ENCODE data around the gene FAM149B1. TPM values are rescaled to one million over a fixed set of nuclear protein-coding genes. Genes with fewer than 3 reads are reported as not detected.
"Not testable (repeated sequence)": the region's sequence is repeated elsewhere in the genome, so short reads cannot be mapped to it uniquely, and the experiment has no call there.

FAM149B1 gene
- 10 to 100 TPM; 12.5 to 13.4 TPM for total RNA-seq
- total RNA-seq: 20.4 to 21.4 reads per million in 2 donors

- H3K27ac Mint-ChIP-seq: peak within 1 kb of the TSS; percentile 98
- ATAC-seq: peak; percentile 95
- H3K4me1 Mint-ChIP-seq: peaks cover 31% of the 10 kb centered on the region
- peak; percentile 79 to 84 (median 80) for DNase-seq
- no peaks in the 10 kb centered on the region for H3K9me3 ChIP-seq (ENCODE audit: control insufficient read depth, low read length, poor library complexity, severe bottlenecking)
- H3K27me3 Mint-ChIP-seq: no peaks in the 10 kb centered on the region
- peaks cover 5% of the 10 kb centered on the region for H3K36me3 Mint-ChIP-seq (ENCODE audit: low read depth)
- H3K4me3 Mint-ChIP-seq: peak within 1 kb of the TSS; percentile 98
Observed at GRCh38 chr10:73167783-73168464, at the start of gene FAM149B1, which contains the start of gene ECD. TSS of gene FAM149B1 (plus strand) at chr10:73168119. CDS start at chr10:73168340, 221 bp downstream. TSS of gene ECD (minus strand) at chr10:73168008. CDS start at chr10:73163937, 4,071 bp downstream.

GRCh38 chr10:73119457-73119856 lies 48.5 kb upstream of the FAM149B1 start:
- H3K4me1 Mint-ChIP-seq: peaks cover 7% of the 10 kb centered on the region
- no peaks in the 10 kb centered on the region for H3K27me3 Mint-ChIP-seq
- DNase-seq (no peak), ATAC-seq (no peak)
- H3K36me3 Mint-ChIP-seq (ENCODE audit: low read depth): no peaks in the 10 kb centered on the region
- peak overlapping the region; percentile 32 for H3K27ac Mint-ChIP-seq
- no peaks in the 10 kb centered on the region for H3K9me3 ChIP-seq (ENCODE audit: control insufficient read depth, low read length, poor library complexity, severe bottlenecking)
- H3K4me3 Mint-ChIP-seq: no peak overlapping the region

DNA sequence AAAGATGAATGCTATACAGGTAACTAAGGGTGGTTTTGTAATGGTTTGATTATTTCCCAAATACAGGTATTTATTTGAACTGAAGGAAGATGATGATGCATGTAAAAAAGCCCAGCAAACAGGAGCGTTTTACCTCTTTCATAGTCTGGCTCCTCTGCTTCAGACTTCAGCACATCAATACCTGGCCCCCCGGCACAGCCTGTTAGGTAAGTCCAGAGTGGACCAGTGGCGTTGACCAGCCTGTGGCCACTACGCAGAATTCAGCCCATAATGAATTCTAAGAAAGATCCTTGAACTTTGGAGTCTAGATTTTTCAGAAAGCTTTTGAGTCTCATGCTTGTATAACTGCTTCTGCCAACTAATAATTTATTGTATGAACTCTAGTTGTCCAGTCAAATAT lies 48.0 kb upstream of the FAM149B1 start:
- no peaks in the 10 kb centered on the region for H3K9me3 ChIP-seq (ENCODE audit: control insufficient read depth, low read length, poor library complexity, severe bottlenecking)
- no peak overlapping the region for H3K4me3 Mint-ChIP-seq
- no peak overlapping the region for H3K27ac Mint-ChIP-seq
- DNase-seq: no peak
- no peak for ATAC-seq
- peaks cover 7% of the 10 kb centered on the region for H3K4me1 Mint-ChIP-seq
- H3K36me3 Mint-ChIP-seq (ENCODE audit: low read depth): no peaks in the 10 kb centered on the region
- H3K27me3 Mint-ChIP-seq: no peaks in the 10 kb centered on the region

DNA sequence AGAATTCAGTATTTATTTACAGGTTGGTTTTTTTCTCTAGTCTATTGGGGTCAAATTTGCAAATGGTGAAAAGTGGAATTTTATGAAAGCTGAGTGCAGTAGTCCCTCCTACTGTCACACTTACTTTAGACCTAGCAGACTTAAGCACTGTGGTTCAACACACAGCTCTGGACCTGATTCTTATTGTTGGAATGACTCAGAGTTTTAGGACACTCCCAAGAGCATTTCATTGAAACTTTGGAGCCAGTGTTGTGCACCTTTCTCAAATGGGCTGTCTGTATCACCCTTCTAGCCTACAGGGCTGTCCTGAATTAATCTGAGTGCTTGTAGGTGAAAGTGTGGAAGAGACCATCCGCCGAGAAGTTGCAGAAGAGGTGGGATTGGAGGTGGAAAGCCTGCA lies 41.6 kb upstream of the FAM149B1 start:
- H3K27ac Mint-ChIP-seq: peak overlapping the region; percentile 39
- H3K9me3 ChIP-seq (ENCODE audit: control insufficient read depth, low read length, poor library complexity, severe bottlenecking): no peaks in the 10 kb centered on the region
- DNase-seq: no peak
- H3K36me3 Mint-ChIP-seq (ENCODE audit: low read depth): peaks cover 2% of the 10 kb centered on the region
- peaks cover 3% of the 10 kb centered on the region for H3K4me1 Mint-ChIP-seq
- H3K27me3 Mint-ChIP-seq: no peaks in the 10 kb centered on the region
- no peak for ATAC-seq
- peak overlapping the region; percentile 19 for H3K4me3 Mint-ChIP-seq

DNA sequence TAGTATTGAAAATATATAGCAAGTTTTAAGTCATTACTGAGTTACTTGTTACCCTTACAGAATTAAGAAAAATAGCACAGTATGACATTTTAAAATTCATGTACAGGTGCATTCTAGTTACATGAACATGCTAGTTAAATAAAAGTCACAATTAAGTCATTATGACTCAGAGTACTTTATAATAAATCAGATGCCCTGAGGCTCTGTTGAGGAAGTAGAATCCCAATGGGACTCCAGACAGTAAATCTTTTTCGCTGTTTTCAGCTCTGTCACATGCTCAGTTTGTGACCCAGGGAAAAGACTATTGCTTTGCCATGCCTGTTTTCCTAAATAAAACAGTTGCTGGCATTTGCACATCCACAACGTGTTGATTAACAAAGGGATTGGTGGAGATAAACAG lies 36.6 kb upstream of the FAM149B1 start:
- no peaks in the 10 kb centered on the region for H3K9me3 ChIP-seq (ENCODE audit: control insufficient read depth, low read length, poor library complexity, severe bottlenecking)
- ATAC-seq (no peak), DNase-seq (no peak)
- peak overlapping the region; percentile 2 for H3K27ac Mint-ChIP-seq
- peaks cover 2% of the 10 kb centered on the region for H3K4me1 Mint-ChIP-seq
- H3K27me3 Mint-ChIP-seq: no peaks in the 10 kb centered on the region
- no peak overlapping the region for H3K4me3 Mint-ChIP-seq
- H3K36me3 Mint-ChIP-seq (ENCODE audit: low read depth): peaks cover 6% of the 10 kb centered on the region

DNA sequence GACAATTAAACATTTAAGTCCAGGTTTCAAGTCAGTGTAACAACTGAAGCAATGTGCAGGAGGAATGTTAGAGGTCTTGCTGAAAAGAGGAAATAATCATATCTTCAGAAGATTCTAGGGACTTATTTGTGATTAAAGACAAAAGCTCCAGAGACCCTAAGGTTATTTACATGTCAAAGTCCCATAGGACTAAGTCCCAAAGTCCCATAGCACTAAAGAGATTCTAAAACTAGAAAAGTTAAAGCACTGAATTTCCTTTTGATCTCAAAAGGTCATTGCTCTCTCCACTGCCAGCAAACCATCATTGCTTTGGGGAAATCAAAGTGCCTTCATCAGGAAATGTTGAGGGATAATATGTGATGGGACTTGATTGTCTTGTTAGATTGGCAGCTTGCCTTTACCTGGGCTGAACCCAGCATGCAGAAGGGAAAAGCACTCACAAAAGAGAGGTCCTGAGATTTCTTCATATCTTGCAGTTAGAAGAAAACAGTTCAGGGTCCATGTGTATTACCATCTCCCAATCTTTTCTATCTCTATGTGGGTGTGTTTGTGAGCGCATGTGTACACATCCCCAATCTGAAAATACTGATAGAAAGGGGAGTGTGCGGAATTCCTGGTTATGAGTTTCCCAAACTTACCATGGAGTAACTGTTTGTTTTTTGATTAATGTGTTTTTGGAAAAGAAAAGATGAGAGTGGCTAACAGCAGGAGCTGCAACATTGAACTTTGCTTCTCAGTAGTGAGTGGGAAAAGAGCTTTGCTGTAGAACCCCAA lies 35.8 kb upstream of the FAM149B1 start:
- H3K9me3 ChIP-seq (ENCODE audit: control insufficient read depth, low read length, poor library complexity, severe bottlenecking): no peaks in the 10 kb centered on the region
- no peak for ATAC-seq
- H3K27me3 Mint-ChIP-seq: no peaks in the 10 kb centered on the region
- peak overlapping the region; percentile 2 for H3K27ac Mint-ChIP-seq
- peaks cover 2% of the 10 kb centered on the region for H3K4me1 Mint-ChIP-seq
- no peak overlapping the region for H3K4me3 Mint-ChIP-seq
- no peak for DNase-seq
- H3K36me3 Mint-ChIP-seq (ENCODE audit: low read depth): peaks cover 6% of the 10 kb centered on the region

GRCh38 chr10:73134727-73135126 lies 33.2 kb upstream of the FAM149B1 start:
- Mint-ChIP-seq H3K36me3 (ENCODE audit: low read depth) (peaks cover 9% of the 10 kb centered on the region), H3K27ac (no peak overlapping the region), H3K4me3 (no peak overlapping the region), H3K4me1 (peaks cover 4% of the 10 kb centered on the region), H3K27me3 (no peaks in the 10 kb centered on the region)
- no peak for DNase-seq
- no peaks in the 10 kb centered on the region for H3K9me3 ChIP-seq (ENCODE audit: control insufficient read depth, low read length, poor library complexity, severe bottlenecking)
- ATAC-seq: no peak

GRCh38 chr10:73136627-73137026 lies 31.3 kb upstream of the FAM149B1 start:
- no peak overlapping the region for H3K27ac Mint-ChIP-seq
- no peaks in the 10 kb centered on the region for H3K9me3 ChIP-seq (ENCODE audit: control insufficient read depth, low read length, poor library complexity, severe bottlenecking)
- ATAC-seq: no peak
- DNase-seq: no peak
- peaks cover 3% of the 10 kb centered on the region for H3K4me1 Mint-ChIP-seq
- H3K36me3 Mint-ChIP-seq (ENCODE audit: low read depth): peaks cover 7% of the 10 kb centered on the region
- H3K27me3 Mint-ChIP-seq: no peaks in the 10 kb centered on the region
- H3K4me3 Mint-ChIP-seq: no peak overlapping the region

- H3K4me3 Mint-ChIP-seq: no peak overlapping the region
- H3K9me3 ChIP-seq (ENCODE audit: control insufficient read depth, low read length, poor library complexity, severe bottlenecking): no peaks in the 10 kb centered on the region
Observed at GRCh38 chr10:73139251-73139650, 28.7 kb upstream of the FAM149B1 start.

DNA sequence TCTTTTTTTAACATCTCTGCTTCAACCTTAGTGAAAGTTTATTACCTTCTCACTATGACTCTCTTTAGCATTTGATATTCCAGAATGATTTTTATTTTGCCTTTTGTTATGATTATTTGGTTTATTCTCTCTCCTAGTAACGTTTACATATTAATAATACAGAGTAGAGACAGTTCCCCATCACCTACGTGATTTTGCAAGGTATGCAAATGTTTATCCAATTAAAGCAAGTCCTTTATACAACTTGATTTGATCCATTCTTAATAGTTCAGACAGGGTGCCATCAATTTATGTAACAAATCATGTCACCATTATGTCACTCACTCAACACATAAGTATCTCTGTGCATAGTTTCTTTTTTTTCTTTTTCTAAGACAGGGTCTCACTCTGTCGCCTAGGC lies 26.3 kb upstream of the FAM149B1 start:
- H3K9me3 ChIP-seq (ENCODE audit: control insufficient read depth, low read length, poor library complexity, severe bottlenecking): no peaks in the 10 kb centered on the region
- Mint-ChIP-seq H3K27me3 (no peaks in the 10 kb centered on the region), H3K27ac (no peak overlapping the region), H3K4me1 (peaks cover 2% of the 10 kb centered on the region), H3K36me3 (ENCODE audit: low read depth) (peaks cover 8% of the 10 kb centered on the region), H3K4me3 (no peak overlapping the region)
- no peak for DNase-seq
- ATAC-seq: no peak

More at GRCh38 chr10:73139251-73139650, 28.7 kb upstream of the FAM149B1 start:
- DNase-seq: no peak
- Mint-ChIP-seq H3K27ac (peak overlapping the region; percentile 54), H3K36me3 (ENCODE audit: low read depth) (peaks cover 8% of the 10 kb centered on the region), H3K4me1 (peaks cover 2% of the 10 kb centered on the region), H3K27me3 (no peaks in the 10 kb centered on the region)
- ATAC-seq: no peak

GRCh38 chr10:73150633-73151413 lies 17.1 kb upstream of the FAM149B1 start:
- not testable (repeated sequence) for DNase-seq; H3K9me3 ChIP-seq (ENCODE audit: control insufficient read depth, low read length, poor library complexity, severe bottlenecking); H3K36me3 Mint-ChIP-seq (ENCODE audit: low read depth); H3K4me1 Mint-ChIP-seq; H3K27ac Mint-ChIP-seq; ATAC-seq; H3K27me3 Mint-ChIP-seq; H3K4me3 Mint-ChIP-seq

DNA sequence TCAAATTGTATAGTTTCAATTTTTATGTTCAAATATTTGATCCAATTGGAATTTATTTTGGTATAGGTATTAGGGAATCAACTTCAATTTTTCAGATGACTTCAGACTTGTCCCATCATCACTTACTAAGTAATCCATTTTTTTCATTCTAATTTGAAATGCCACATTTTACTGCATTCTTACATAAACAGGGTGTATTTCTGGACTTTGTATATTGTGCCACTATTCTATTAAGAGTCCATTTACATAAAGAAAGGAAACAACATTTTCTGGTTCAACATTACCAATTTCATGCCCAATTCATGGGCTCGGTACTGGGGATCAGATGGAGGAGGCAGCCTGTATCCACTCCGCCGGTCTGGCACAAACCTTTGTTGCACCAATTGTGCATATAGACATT lies 15.9 kb upstream of the FAM149B1 start:
- no peaks in the 10 kb centered on the region for H3K27me3 Mint-ChIP-seq
- no peak overlapping the region for H3K27ac Mint-ChIP-seq
- H3K36me3 Mint-ChIP-seq (ENCODE audit: low read depth): peaks cover 2% of the 10 kb centered on the region
- DNase-seq (no peak), ATAC-seq (no peak)
- no peaks in the 10 kb centered on the region for H3K9me3 ChIP-seq (ENCODE audit: control insufficient read depth, low read length, poor library complexity, severe bottlenecking)
- no peak overlapping the region for H3K4me3 Mint-ChIP-seq
- H3K4me1 Mint-ChIP-seq: peaks cover 3% of the 10 kb centered on the region

DNA sequence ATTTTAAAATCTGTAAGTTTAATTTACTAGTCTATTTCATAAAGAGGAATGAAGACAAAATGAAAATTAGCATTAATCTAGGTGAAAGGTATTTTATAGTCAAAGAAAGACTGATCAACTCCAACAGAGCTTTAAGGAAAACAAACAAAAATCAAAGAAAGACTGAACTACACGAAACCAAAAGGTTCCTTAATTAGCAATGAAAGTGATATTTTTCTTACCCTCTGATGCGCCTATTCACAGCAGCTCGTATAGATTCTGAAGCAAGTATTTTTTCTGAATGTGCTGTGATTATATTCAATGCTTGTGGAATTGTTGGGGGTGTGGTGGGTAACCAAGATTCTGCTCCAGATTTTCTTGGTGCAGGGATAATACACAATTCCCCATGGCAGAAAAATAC lies 11.9 kb upstream of the FAM149B1 start:
- Mint-ChIP-seq H3K27me3 (no peaks in the 10 kb centered on the region), H3K4me1 (peaks cover 7% of the 10 kb centered on the region), H3K27ac (peak overlapping the region; percentile 51), H3K4me3 (no peak overlapping the region), H3K36me3 (ENCODE audit: low read depth) (peaks cover 4% of the 10 kb centered on the region)
- DNase-seq (no peak), ATAC-seq (no peak)
- H3K9me3 ChIP-seq (ENCODE audit: control insufficient read depth, low read length, poor library complexity, severe bottlenecking): no peaks in the 10 kb centered on the region
